Activated effector memory CD4-positive, alpha-beta T cell treated with anti-CD3 and anti-CD28 coated beads, Interleukin-2, amount 50 U/mL, for 16 hours (primary cell): ENCODE data around the gene MYL6B.
"Not testable (repeated sequence)": the region's sequence is repeated elsewhere in the genome, so short reads cannot be mapped to it uniquely, and the experiment has no call there.

Experiments
- DNase-seq: peaks from one replicate; pipeline ENCODE4 v3.0.0-alpha.2; 2020

The MYL6B gene

DNA sequence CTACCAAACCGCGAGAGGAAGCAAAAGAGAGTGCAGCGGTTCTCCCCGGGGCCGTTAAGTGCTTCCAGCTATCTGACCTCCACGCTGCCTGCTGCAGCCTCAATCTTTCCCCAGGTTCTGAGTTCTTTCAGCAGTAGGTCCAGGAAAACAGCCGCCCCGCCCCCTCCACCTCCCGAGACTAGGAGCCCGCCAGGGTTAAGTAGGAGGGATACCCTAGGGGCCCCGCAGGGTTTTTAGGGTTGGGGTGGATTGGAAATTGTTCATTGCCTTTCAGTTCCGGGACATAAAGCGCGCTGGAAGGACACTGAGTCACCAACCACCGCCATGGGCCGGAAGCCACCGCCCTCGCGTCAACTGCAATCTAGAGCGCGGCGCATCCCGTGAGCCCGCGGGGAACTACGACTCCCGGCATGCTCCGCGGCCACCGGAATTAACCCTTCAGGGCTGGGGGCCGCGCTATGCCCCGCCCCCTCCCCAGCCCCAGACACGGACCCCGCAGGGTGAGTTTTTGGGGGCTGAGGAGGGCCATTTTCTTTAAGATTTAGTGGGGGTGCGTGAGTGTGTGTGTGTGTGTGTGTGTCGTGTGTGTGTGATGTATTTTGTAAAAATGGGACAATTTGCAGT is at the start of gene MYL6B:
TSS of gene MYL6B (plus strand) at position 456 of the 624 bp plus-strand sequence. CDS start 1,332 bp downstream, outside the sequence.
- peak; percentile 98 for DNase-seq

- DNase-seq, result no peak
Observed at GRCh38 chr12:56102683-56103065, 49.7 kb upstream of the MYL6B start.

GRCh38 chr12:56103066-56103711 is 49.2 kb upstream of the MYL6B start:
- DNase-seq, result no peak

GRCh38 chr12:56103823-56104108 is 48.6 kb upstream of the MYL6B start:
- DNase-seq, result no peak

DNA sequence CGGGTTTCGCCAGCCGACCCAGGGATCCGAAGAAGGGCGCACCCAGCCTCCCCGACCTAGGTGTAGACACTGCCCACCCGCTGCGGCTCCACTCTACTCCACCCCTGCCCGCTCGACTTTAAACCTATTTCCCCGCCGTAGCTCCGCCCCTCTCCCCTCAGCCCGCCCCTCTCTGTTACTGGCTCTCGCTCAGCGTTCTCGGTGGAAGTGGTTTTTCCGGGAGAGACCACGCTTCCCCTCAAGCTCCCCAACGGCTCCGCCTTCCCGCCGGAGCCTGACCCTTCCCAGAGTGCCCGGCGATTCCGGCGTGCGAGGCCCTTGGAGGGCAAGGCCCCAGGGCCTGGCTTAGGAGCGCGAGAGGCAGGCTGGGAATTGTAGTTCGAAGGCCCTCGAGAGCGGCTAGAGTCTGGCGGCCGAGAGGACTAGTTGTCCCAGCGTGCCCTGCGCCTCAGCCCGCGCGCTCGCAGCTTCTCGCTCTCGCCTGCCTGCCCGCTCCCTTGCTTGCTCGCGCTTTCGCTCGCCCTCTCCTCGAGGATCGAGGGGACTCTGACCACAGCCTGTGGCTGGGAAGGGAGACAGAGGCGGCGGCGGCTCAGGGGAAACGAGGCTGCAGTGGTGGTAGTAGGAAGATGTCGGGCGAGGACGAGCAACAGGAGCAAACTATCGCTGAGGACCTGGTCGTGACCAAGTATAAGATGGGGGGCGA is 48.1 kb upstream of the MYL6B start, which contains the start of gene PA2G4:
TSS of gene PA2G4 (plus strand) at position 451 of the 706 bp plus-strand sequence. CDS start at position 630, 179 bp downstream.
- peak; percentile 98 for DNase-seq

- peak; percentile 69 for DNase-seq
Observed at GRCh38 chr12:56104815-56105608, 47.4 kb upstream of the MYL6B start.

- no peak for DNase-seq
Observed at GRCh38 chr12:56105609-56105902, 46.8 kb upstream of the MYL6B start.

DNA sequence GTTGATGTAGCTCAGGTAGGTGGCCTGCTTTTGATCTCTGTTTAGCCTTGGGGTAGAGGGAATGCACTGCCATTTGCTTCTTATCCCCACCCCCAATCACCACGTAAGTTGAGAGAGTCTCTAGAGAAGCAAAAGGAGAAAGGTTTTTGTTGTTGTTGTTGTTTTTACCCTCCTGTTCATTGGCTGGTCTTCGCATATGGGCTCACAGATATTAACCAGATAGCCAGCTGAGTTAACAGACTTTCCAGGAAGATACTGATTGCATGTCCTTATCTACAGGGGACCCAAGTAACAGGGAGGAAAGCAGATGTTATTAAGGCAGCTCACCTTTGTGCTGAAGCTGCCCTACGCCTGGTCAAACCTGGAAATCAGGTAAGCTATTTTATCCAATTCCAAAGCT is 45.1 kb upstream of the MYL6B start:
- DNase-seq, result no peak

GRCh38 chr12:56110571-56110970 is 41.8 kb upstream of the MYL6B start:
- no peak for DNase-seq

DNA sequence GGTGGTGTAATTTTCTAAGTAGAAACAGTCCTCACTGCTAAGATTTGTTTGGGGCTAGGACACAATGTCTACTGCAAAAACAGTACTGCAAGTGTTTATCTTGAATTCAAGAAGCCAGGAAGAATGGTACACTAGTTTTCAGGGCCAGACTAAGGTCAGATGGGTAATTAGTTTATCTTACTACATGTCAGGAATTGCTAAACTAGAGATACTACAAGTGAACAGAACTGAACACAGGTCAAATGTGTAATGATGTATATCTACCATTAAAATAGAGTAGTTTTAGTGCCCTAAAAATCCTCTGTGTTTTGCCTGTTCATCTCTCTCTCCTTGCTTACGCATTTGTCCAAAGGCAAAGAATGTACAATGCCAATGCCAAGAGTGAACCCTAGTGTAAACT is 38.3 kb upstream of the MYL6B start:
- DNase-seq, result no peak

GRCh38 chr12:56115329-56115728 is 37.1 kb upstream of the MYL6B start:
- no peak for DNase-seq

DNA sequence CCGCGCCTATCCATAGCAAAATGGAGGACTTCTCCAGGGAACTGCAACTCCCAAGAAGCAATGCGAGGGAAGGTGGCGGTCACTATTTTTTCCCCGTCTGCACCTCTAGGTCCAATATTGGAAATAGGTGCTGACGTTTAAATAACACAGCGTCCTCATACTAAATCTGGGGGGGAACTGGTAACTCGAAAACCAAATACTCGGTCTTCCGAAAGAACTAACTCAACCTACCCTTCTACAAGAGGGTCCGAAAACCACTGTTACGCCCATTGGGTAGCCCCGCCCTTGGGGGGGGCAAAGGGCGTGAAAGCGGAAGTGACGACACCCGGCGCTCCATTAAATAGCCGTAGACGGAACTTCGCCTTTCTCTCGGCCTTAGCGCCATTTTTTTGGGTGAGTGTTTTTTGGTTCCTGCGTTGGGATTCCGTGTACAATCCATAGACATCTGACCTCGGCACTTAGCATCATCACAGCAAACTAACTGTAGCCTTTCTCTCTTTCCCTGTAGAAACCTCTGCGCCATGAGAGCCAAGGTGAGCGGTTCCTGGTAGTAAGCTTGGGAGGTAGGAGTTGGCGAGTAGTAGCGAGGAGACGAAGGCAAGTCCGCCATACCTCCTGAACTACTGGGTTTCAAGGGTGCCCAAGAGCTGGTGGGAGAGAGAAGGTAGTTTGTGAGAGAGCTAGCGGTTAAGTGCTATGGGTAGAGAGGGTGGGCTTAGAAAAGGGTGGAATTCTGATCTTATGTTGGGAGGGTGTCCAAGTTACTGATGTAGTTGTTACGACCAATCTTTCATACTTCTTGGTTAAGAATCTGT is 35.9 kb upstream of the MYL6B start, which contains the start of gene RPL41:
TSS of gene RPL41 (plus strand) at position 367 of the 815 bp plus-strand sequence.
- peak; percentile 97 for DNase-seq

DNA sequence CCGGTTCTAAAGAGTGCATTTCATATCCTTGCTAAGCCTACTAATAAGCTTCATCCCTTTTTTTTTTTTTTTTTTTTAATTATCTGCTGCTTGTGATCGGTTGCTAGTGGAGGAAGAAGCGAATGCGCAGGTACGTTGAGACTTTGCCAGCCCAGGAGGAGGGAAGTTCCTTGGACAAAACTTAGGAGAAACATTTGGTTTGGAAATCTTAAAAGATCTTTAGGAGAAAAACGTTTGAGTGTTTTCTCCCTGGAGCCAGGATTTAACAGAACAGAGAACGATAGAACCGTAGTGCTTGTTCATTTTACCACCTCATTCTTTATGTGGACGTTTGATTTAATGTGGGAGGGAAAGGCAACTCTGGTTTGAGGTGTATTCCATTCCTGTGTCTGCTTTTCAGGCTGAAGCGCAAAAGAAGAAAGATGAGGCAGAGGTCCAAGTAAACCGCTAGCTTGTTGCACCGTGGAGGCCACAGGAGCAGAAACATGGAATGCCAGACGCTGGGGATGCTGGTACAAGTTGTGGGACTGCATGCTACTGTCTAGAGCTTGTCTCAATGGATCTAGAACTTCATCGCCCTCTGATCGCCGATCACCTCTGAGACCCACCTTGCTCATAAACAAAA is 35.2 kb upstream of the MYL6B start:
- DNase-seq, result not testable (repeated sequence)

GRCh38 chr12:56117778-56118687 is 34.4 kb upstream of the MYL6B start, which contains the start of gene ZC3H10:
ZC3H10 (plus strand) TSS chr12:56118266; CDS start chr12:56120563, 2,297 bp downstream.
- DNase-seq, result peak; percentile 99

DNA sequence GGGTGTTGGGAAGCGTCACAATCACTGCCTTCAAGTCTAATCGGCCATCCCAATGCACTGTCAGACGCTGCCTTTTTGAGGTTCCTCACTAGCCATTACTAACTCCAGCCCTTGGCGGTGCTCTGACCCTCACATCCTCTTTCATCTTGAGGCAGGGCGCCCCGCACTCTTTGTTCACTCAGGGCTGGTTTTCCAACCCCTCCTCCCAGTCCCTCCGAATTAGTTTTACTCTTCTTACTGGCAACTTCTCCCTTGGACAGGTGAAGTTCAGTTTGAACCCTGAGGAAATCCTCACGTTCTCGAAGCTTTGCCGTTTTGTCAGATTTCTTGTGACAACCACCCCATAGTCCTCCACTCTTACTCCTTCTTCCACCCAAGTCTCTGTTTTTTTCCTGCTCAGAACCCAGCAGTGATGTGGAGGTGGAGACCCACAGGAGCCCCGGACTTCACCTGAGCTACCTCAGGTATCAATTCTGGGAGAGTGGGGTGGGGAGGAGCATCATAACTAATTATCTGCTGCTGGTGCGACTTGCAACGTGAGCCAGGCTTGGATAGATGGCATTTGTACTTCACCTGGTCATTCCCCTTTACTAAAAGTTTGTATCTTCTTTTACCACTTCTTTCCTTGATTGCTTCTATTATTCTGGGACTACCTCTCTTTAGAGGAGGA is 33.6 kb upstream of the MYL6B start:
- no peak for DNase-seq

DNA sequence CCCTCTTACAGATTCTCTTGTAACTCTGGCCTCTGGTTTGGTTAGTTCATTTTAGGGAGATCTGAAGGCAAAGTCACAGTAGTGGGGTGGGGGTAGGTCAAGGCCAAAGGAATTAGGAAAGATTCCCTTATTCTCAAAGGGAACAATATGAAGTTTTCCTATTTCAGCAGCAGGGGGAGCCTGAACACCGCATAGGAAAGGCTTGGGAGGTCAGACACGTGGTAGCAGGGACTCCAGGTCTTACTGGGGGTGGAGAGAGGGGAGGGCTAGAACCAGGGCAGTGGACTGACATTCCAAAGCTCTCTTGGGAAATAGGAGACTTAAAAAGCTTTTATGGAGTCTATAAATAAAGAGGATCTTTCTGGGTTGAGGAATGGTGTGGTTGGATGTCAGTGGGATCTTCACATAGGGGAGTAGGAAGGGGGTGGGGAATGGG is 33.0 kb upstream of the MYL6B start:
- peak; percentile 84 for DNase-seq

DNA sequence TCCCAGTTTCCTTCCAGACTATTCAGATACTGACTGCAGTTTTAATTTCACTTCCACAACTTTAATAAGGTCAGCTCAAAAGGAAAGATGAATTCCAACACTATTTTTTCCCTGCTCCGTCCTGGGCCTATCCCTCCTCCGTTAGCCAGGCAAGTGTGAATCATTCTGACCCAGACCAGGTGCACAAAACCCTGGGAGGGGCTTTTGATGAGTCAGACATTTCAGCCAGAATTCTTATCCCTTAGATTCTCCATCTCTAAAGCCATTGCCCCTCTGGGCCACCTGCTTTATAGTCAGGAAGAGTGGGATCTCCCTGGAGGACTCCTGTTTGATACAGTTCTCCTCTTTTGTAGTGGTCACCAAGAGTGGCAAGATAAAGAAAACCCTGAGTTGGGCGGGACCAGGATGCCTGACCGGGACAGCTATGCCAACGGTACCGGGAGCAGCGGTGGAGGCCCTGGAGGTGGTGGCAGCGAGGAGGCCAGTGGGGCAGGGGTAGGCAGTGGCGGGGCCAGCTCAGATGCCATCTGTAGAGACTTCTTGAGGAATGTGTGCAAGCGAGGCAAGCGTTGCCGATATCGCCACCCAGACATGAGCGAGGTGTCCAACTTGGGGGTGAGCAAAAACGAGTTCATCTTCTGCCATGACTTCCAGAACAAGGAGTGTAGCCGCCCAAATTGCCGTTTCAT is 32.1 kb upstream of the MYL6B start:
- no peak for DNase-seq

- DNase-seq, result no peak
Observed at GRCh38 chr12:56121204-56121870, 31.1 kb upstream of the MYL6B start.

DNA sequence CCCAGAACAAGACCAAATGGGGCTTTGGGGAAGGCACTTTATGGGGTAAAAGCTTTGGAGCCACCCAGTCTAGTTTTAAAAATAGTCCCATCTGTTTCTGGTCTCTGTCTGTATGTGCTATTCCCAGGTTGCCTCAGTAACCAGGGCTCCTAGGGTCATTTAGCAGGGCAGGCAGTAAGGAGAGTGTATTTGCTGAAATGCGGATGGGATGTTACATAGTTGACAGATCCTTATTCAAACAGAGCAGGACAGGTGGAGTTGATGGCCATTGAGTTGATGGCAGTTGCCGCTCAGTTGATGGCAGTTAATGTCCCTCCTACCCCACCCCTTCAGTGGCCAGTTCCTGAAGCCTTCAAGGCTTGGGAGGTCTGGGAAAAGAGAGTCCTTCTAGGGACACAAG is 29.8 kb upstream of the MYL6B start:
- no peak for DNase-seq
